Transverse colon (tissue), 4 donors: ENCODE measurements around the gene DES. TPM values are rescaled to one million over a fixed set of nuclear protein-coding genes. Genes with fewer than 3 reads are reported as not detected.

ENCODE experiments used
- DNase-seq: peaks from one replicate; pipeline ENCODE4 v3.0.0-alpha.2; 2019
- H3K27ac ChIP-seq, 4 donors: fragments of 200-600 bp; sonication (generic); 2 replicates each; pipeline ENCODE4 v1.5.1; 2016 to 2018; ENCODE audit warnings: inconsistent platforms in 4 of 4
- H3K27me3 ChIP-seq: fragments of 200-600 bp; sonication (generic); 2 replicates; pipeline ENCODE4 v1.5.1; 2017; ENCODE audit warnings: inconsistent platforms
- H3K36me3 ChIP-seq, 4 donors: fragments of 200-600 bp; sonication (generic); 2 replicates each; pipeline ENCODE4 v1.5.1; 2017 to 2019; ENCODE audit warnings: inconsistent platforms in 4 of 4
- H3K4me1 ChIP-seq, 4 donors: fragments of 200-600 bp; sonication (generic); 2 replicates each; pipeline ENCODE4 v1.5.1; 2017 to 2020; ENCODE audit warnings: inconsistent platforms in 4 of 4
- H3K4me3 ChIP-seq, 4 donors: fragments of 200-600 bp; sonication (generic); 1 replicate in 1 of 4; 2 replicates in 3 of 4; pipeline versions ENCODE4 v1.5.1 to v1.6.1; 2017 to 2019; ENCODE audit warnings: inconsistent platforms in 4 of 4
- H3K9me3 ChIP-seq, 2 donors: fragments of 200-600 bp; sonication (generic); 2 replicates each; pipeline ENCODE4 v1.5.1; 2017 to 2019; ENCODE audit warnings: inconsistent platforms in 2 of 2
- EP300 ChIP-seq: sonication (generic); formaldehyde crosslinking; IDR thresholded peaks from one replicate; pipeline ENCODE4 v1.6.1; 2017; ENCODE audit warnings: antibody characterized with exemption, low read depth
- POLR2A ChIP-seq: fragments of 450-650 bp; IDR thresholded peaks from one replicate; pipeline ENCODE4 v1.6.1; 2016; ENCODE audit warnings: antibody characterized with exemption, mild to moderate bottlenecking, moderate library complexity
- POLR2AphosphoS5 ChIP-seq, 3 donors: sonication (generic); formaldehyde crosslinking; IDR thresholded peaks; one replicate each; pipeline ENCODE4 v1.6.1; 2016; ENCODE audit warnings: antibody characterized with exemption in 3 of 3
- WGBS, 2 donors: methylation state at CpG; one replicate each; pipeline ENCODE4 v1.1.5; 2018; ENCODE audit warnings: low coverage in 1 of 2; 5-methylcytosine and 5-hydroxymethylcytosine counted together
- in situ Hi-C, 4 donors: fragments of 200-750 bp; cut with MboI; loops; one replicate each; pipeline versions ENCODE4 v1.15.0 to v1.15.1; 2017; ENCODE audit warnings: low sequenced_read_pairs in 3 of 4, low pct_ligation_motif_present in 1 of 4, low pct_unique_long_range_greater_than_20kb in 1 of 4
- intact Hi-C: fragments of 100-400 bp; cut with DNase I; formaldehyde crosslinking; loops from one replicate; pipeline ENCODE4 v1.15.1; 2023; ENCODE audit warnings: low total_unique reads
- total RNA-seq, 4 donors: library from RNA; depleted of rRNA; stranded (reverse); fragments of >200 nt; gene quantifications; one replicate each; pipeline ENCODE4 v1.1.0, GENCODE V29; 2016
- TF ChIP-seq, protein P1 (sequence below), 5 experiments: fragments of 200-600 bp in 3 of 5; fragments of 450-650 bp in 2 of 5; sonication (generic) in 3 of 5; IDR thresholded peaks; 1 replicate in 2 of 5; 2 replicates in 3 of 5; pipeline ENCODE4 v1.5.1; 2016 to 2017; ENCODE audit warnings: antibody characterized with exemption in 5 of 5, inconsistent platforms in 3 of 5, mild to moderate bottlenecking in 2 of 5, moderate library complexity in 1 of 5

The DES gene
- total RNA-seq, result over 10,000 TPM in 1 of 4 donors, 1,000 to 10,000 TPM in 2, 100 to 1,000 TPM in 1; 1,000 to 12,373 (median 1,519) TPM

DNA sequence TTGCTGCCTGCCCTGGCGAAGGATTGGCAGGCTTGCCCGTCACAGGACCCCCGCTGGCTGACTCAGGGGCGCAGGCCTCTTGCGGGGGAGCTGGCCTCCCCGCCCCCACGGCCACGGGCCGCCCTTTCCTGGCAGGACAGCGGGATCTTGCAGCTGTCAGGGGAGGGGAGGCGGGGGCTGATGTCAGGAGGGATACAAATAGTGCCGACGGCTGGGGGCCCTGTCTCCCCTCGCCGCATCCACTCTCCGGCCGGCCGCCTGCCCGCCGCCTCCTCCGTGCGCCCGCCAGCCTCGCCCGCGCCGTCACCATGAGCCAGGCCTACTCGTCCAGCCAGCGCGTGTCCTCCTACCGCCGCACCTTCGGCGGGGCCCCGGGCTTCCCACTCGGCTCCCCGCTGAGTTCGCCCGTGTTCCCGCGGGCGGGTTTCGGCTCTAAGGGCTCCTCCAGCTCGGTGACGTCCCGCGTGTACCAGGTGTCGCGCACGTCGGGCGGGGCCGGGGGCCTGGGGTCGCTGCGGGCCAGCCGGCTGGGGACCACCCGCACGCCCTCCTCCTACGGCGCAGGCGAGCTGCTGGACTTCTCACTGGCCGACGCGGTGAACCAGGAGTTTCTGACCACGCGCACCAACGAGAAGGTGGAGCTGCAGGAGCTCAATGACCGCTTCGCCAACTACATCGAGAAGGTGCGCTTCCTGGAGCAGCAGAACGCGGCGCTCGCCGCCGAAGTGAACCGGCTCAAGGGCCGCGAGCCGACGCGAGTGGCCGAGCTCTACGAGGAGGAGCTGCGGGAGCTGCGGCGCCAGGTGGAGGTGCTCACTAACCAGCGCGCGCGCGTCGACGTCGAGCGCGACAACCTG lies at the start of gene DES:
Gene DES (plus strand): TSS at position 223 of the 857 bp plus-strand sequence. CDS start 86 bp downstream, at position 309.
- Histone ChIP-seq H3K4me3 (peak within 1 kb of the TSS; percentile 36 to 55 (median 48)), H3K27me3 (peaks cover 28% of the 10 kb centered on the region), H3K4me1 (peaks cover 6 to 15% (median 10%) of the 10 kb centered on the region in 4 donors), H3K27ac (peak within 1 kb of the TSS; percentile 86 to 96 (median 89)), H3K36me3 (no peaks in the 10 kb centered on the region), H3K9me3 (no peaks in the 10 kb centered on the region)
- DNase-seq, result peak; percentile 52
- intact Hi-C loops (no loop called here), in situ Hi-C loops (no loop called here)
- WGBS, 2 donors, result 12% methylated on average over 69 of the region's 98 CpGs; no CpG with 5 or more reads in 1 of the 2 donors
- TF ChIP-seq POLR2AphosphoS5 (IDR thresholded peaks at IDR 0.05), result peak; percentile 77 to 96 (median 86)
- TF ChIP-seq EP300, result peak; percentile 72
- TF ChIP-seq, protein P1, sequence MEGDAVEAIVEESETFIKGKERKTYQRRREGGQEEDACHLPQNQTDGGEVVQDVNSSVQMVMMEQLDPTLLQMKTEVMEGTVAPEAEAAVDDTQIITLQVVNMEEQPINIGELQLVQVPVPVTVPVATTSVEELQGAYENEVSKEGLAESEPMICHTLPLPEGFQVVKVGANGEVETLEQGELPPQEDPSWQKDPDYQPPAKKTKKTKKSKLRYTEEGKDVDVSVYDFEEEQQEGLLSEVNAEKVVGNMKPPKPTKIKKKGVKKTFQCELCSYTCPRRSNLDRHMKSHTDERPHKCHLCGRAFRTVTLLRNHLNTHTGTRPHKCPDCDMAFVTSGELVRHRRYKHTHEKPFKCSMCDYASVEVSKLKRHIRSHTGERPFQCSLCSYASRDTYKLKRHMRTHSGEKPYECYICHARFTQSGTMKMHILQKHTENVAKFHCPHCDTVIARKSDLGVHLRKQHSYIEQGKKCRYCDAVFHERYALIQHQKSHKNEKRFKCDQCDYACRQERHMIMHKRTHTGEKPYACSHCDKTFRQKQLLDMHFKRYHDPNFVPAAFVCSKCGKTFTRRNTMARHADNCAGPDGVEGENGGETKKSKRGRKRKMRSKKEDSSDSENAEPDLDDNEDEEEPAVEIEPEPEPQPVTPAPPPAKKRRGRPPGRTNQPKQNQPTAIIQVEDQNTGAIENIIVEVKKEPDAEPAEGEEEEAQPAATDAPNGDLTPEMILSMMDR (IDR thresholded peaks at IDR 0.05), result no peak
- peak; percentile 67 for TF ChIP-seq POLR2A

DNA sequence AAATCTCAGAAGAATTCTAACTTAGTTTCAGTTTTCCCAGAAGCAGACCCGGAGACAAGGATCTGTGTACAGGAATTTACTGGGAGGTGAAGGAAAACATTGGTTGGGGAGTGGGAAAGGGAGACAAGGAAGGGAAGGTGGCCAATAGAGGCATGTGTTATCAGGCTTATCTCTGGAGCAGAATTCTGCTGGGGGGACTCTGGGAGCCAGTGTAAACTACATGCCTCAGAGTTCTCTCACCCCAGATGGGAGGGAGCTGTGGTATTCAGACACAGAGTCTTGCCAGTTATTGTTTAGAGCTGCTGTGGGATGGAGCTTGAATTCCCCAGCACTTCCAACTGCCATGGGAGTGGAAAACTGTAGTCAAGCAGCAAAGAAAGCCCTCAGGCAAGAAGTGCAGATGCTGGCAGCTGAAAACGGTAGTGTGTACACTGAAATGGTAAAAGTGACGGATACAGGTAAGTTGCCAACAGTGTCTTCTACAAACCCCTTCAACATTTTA lies 49.4 kb upstream of the DES start:
- no peak for DNase-seq
- peaks cover 0 to 7% (median 5%) of the 10 kb centered on the region in 4 donors for H3K4me1 ChIP-seq
- H3K9me3 ChIP-seq, result no peaks in the 10 kb centered on the region
- no peaks in the 10 kb centered on the region for H3K27me3 ChIP-seq
- peaks cover 0 to 6% (median under 1%) of the 10 kb centered on the region in 4 donors for H3K36me3 ChIP-seq
- H3K27ac ChIP-seq, result peak overlapping the region in 3 of 4 donors; percentile 6 to 32 (median 18)
- H3K4me3 ChIP-seq, result no peak overlapping the region
- in situ Hi-C loops, result no loop called here
- intact Hi-C loops, result no loop called here
- 33 to 37% methylated on average over 2 to 3 of the region's 3 CpGs for WGBS, 2 donors
- TF ChIP-seq EP300, result no peak
- no peak for TF ChIP-seq POLR2A
- no peak for TF ChIP-seq POLR2AphosphoS5 (IDR thresholded peaks at IDR 0.05)
- TF ChIP-seq, protein P1 (IDR thresholded peaks at IDR 0.05), result no peak

DNA sequence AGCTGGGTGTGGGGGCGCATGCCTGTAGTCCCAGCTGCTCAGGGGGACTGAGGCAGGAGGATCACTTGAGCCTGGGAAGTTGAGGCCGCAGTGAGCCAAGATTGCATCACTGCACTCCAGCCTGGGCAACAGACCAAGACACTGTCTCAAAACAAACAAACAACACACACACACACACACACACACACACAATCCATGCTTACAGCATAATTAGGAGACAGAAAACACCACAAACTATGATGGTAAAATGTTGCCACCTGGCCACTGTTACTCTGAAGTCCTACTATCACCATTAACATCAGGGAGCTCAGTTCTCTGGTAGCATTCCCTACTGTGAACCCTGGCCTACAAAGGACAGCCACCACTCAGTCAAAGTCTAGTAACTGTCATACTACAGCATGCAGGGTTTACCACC lies 48.7 kb upstream of the DES start:
- Histone ChIP-seq H3K4me1 (peaks cover 0 to 7% (median 5%) of the 10 kb centered on the region in 4 donors), H3K27me3 (no peaks in the 10 kb centered on the region), H3K4me3 (no peak overlapping the region), H3K27ac (peak overlapping the region in 2 of 4 donors; percentile 6 to 18), H3K36me3 (peaks cover 0 to 13% (median 4%) of the 10 kb centered on the region in 4 donors), H3K9me3 (no peaks in the 10 kb centered on the region)
- 18% methylated on average over 2 of the region's 2 CpGs; no CpG with 5 or more reads in 1 of the 2 donors for WGBS, 2 donors
- TF ChIP-seq POLR2AphosphoS5 (IDR thresholded peaks at IDR 0.05) (no peak), EP300 (no peak), POLR2A (no peak)
- TF ChIP-seq, protein P1 (IDR thresholded peaks at IDR 0.05), result no peak
- intact Hi-C loops, result no loop called here
- in situ Hi-C loops, result no loop called here
- peak; percentile 51 for DNase-seq

DNA sequence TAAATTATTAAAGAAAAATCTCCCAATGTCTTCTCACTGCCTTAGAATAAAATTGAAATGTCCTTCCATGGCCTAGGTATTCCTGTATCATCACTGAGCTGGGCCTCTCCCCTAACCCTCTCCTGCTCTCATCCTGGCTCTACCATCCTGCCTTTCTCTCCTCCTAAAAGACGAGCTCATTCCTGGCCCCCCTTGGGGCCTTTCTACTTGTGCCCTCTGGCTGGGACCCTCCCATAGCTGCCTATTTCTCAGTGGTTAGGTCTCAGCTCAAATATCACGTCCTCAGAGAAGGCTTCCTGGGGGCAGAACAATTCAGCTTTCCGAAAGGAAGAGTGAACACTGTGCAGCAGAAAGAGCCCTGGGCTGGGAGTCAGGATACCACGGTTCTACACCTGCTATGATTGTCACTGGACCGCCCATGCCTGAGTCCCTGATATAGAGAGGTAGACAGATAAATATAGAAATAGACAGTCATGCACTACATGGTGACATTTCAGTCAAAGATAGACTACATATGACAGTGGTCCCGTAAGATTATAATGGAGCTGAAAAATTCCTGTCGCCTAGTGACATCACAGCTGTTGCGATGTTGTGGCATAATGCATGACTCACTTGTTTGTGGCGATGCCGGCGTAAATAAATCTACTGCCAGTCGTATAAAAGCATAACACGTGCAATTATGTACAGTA lies 39.9 kb upstream of the DES start:
- intact Hi-C loops, result no loop called here
- in situ Hi-C loops, result no loop called here
- DNase-seq, result no peak
- no peak for TF ChIP-seq EP300
- no peak for TF ChIP-seq POLR2AphosphoS5 (IDR thresholded peaks at IDR 0.05)
- TF ChIP-seq POLR2A, result no peak
- TF ChIP-seq, protein P1 (IDR thresholded peaks at IDR 0.05), result no peak
- Histone ChIP-seq H3K4me3 (no peak overlapping the region), H3K27me3 (no peaks in the 10 kb centered on the region), H3K36me3 (peaks cover 0 to 39% (median 14%) of the 10 kb centered on the region in 4 donors), H3K9me3 (no peaks in the 10 kb centered on the region), H3K4me1 (no peaks in the 10 kb centered on the region), H3K27ac (no peak overlapping the region)
- 91 to 94% methylated on average over 10 to 13 of the region's 13 CpGs for WGBS, 2 donors
